Measurements from ENCODE around the gene CACNA2D3. TPM values are rescaled to one million over a fixed set of nuclear protein-coding genes. Genes with fewer than 3 reads are reported as not detected.

Gene CACNA2D3
- total RNA-seq, 1 donor from 2014 or later, result not detected

DNA sequence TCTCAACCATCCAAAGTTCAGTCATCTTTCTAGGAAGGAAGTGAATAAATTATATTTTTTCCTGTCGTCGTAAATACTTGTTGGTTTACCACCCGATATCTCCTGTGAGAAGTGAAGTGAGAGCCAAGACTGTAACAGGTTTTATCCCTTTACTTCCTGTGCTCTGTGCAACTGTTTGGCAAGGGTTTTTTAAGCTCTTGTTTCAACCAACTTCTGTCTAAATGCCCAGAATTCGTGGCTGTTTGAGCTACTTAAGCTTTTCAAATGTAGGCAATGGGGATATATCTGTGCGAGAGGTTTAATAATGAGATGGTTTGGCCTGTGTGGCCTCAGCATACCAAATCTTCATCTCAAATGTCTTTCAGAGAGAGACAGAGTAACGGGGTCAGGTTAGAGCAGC is 670.8 kb downstream of the CACNA2D3 start:
- TF ChIP-seq, protein P1, sequence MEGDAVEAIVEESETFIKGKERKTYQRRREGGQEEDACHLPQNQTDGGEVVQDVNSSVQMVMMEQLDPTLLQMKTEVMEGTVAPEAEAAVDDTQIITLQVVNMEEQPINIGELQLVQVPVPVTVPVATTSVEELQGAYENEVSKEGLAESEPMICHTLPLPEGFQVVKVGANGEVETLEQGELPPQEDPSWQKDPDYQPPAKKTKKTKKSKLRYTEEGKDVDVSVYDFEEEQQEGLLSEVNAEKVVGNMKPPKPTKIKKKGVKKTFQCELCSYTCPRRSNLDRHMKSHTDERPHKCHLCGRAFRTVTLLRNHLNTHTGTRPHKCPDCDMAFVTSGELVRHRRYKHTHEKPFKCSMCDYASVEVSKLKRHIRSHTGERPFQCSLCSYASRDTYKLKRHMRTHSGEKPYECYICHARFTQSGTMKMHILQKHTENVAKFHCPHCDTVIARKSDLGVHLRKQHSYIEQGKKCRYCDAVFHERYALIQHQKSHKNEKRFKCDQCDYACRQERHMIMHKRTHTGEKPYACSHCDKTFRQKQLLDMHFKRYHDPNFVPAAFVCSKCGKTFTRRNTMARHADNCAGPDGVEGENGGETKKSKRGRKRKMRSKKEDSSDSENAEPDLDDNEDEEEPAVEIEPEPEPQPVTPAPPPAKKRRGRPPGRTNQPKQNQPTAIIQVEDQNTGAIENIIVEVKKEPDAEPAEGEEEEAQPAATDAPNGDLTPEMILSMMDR (IDR thresholded peaks at IDR 0.05), result no peak
- Mint-ChIP-seq H3K27me3 (ENCODE audit: low read depth) (peaks cover 28% of the 10 kb centered on the region), H3K9me3 (ENCODE audit: low read depth) (peaks cover 4% of the 10 kb centered on the region), H3K4me3 (ENCODE audit: unreplicated experiment) (no peak overlapping the region), H3K36me3 (ENCODE audit: low read depth) (no peaks in the 10 kb centered on the region), H3K27ac (ENCODE audit: unreplicated experiment) (no peak overlapping the region), H3K4me1 (ENCODE audit: low read depth) (no peaks in the 10 kb centered on the region)
- no peak for DNase-seq (ENCODE audit: low spot score)

DNA sequence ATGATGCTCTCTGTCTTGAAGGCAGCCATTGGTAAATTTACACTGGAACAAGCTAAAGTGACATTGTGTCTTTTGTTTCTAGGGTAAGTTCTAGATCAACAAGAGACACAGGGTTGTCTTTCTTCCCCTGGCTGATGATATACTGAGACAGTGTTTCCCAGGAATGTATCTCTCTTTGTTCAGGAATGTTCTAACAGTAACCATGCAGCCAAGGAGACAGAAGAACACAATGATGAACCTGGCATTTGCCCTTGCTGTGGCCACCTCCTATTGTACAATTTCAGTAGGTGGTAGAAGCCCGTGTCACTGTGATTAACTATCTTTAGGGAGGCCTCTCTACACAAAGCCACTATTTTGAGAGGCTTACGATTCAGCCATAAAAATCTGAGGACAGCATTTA is 674.8 kb downstream of the CACNA2D3 start:
- H3K4me1 Mint-ChIP-seq (ENCODE audit: low read depth), result no peaks in the 10 kb centered on the region
- peaks cover 4% of the 10 kb centered on the region for H3K9me3 Mint-ChIP-seq (ENCODE audit: low read depth)
- no peak overlapping the region for H3K27ac Mint-ChIP-seq (ENCODE audit: unreplicated experiment)
- H3K27me3 Mint-ChIP-seq (ENCODE audit: low read depth), result peaks cover 19% of the 10 kb centered on the region
- no peaks in the 10 kb centered on the region for H3K36me3 Mint-ChIP-seq (ENCODE audit: low read depth)
- no peak for DNase-seq (ENCODE audit: low spot score)
- no peak overlapping the region for H3K4me3 Mint-ChIP-seq (ENCODE audit: unreplicated experiment)
- TF ChIP-seq, protein P1 (IDR thresholded peaks at IDR 0.05), result no peak

DNA sequence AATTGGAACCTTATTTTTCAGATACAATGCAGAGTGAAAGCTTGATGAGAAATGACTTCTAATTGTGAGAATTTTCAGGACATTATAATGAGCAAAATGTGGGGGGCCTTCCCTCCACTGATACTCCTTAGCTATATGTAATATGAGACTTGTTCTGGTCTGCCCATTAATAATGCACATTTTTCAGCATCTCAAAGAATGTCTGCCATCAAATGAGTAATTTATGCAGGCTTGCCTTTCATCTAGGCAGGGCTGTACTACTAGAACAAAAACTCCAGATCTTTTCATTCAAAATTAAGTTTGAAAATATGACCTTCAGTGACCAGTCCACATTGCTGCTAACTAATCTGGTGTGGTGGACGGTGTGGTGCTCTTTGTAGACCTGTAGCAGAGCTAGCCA is 678.1 kb downstream of the CACNA2D3 start:
- Mint-ChIP-seq H3K4me3 (ENCODE audit: unreplicated experiment) (no peak overlapping the region), H3K4me1 (ENCODE audit: low read depth) (no peaks in the 10 kb centered on the region)
- no peak for DNase-seq (ENCODE audit: low spot score)

DNA sequence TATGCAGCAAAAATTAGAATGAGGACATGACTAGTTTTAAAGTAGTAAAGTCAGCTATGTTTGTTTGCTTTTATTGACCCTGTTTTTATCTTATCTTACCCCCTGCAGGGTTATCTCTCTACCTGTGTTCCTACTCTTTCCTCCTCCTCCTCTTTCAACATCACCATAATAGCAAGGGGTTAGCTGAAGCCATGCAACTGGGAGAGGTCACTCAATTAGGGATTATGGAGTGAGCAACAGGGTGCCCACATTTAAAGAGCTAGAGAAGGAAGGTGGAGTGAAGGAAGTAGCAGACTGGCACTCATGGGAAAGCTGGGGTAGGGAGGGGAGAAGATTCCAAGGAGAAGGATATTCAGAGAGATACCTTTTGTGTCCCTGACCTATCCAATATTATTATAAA is 679.6 kb downstream of the CACNA2D3 start:
- Mint-ChIP-seq H3K27me3 (ENCODE audit: low read depth) (peaks cover 7% of the 10 kb centered on the region), H3K27ac (ENCODE audit: unreplicated experiment) (no peak overlapping the region), H3K4me1 (ENCODE audit: low read depth) (no peaks in the 10 kb centered on the region), H3K36me3 (ENCODE audit: low read depth) (no peaks in the 10 kb centered on the region), H3K4me3 (ENCODE audit: unreplicated experiment) (no peak overlapping the region), H3K9me3 (ENCODE audit: low read depth) (no peaks in the 10 kb centered on the region)
- DNase-seq (ENCODE audit: low spot score), result no peak
- TF ChIP-seq, protein P1 (IDR thresholded peaks at IDR 0.05), result no peak

More for the DNA sequence above, 678.1 kb downstream of the CACNA2D3 start:
- no peaks in the 10 kb centered on the region for H3K36me3 Mint-ChIP-seq (ENCODE audit: low read depth)
- TF ChIP-seq, protein P1 (IDR thresholded peaks at IDR 0.05), result no peak
- H3K9me3 Mint-ChIP-seq (ENCODE audit: low read depth), result peaks cover 4% of the 10 kb centered on the region
- peaks cover 10% of the 10 kb centered on the region for H3K27me3 Mint-ChIP-seq (ENCODE audit: low read depth)
- no peak overlapping the region for H3K27ac Mint-ChIP-seq (ENCODE audit: unreplicated experiment)

DNA sequence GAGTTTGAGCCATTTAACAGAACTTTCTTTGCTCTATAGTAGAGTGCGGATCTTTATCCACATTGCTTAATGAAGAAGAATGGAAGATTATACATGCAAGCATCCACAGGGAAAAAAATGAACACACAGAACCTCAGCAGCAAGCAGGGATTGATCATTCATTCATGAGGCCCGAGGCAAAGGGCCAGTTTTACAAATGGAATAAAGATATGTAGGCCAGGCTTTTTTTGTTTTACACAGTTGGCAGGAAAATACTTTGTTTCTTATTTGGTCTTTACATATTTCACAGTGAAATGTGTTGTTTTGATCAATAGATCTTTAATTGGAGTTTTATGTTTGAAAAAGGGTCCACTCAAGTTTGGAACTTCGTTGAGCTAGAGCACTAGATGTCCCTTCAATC is 688.0 kb downstream of the CACNA2D3 start:
- DNase-seq (ENCODE audit: low spot score), result no peak
- TF ChIP-seq, protein P1 (IDR thresholded peaks at IDR 0.05), result no peak
- no peaks in the 10 kb centered on the region for H3K36me3 Mint-ChIP-seq (ENCODE audit: low read depth)
- no peaks in the 10 kb centered on the region for H3K9me3 Mint-ChIP-seq (ENCODE audit: low read depth)
- no peaks in the 10 kb centered on the region for H3K4me1 Mint-ChIP-seq (ENCODE audit: low read depth)
- no peak overlapping the region for H3K27ac Mint-ChIP-seq (ENCODE audit: unreplicated experiment)
- H3K4me3 Mint-ChIP-seq (ENCODE audit: unreplicated experiment), result no peak overlapping the region
- H3K27me3 Mint-ChIP-seq (ENCODE audit: low read depth), result peaks cover 9% of the 10 kb centered on the region

All from chondrocyte (in vitro differentiated cells).